ENCODE results near the gene TRAPPC2L. TPM values are rescaled to one million over a fixed set of nuclear protein-coding genes. Genes with fewer than 3 reads are reported as not detected.
A peak's percentile ranks its signal among the peaks of the same experiment; 100 is the strongest.

TRAPPC2L gene
- total RNA-seq, 6 experiments from 2014 or later, result 58.0 to 75.9 (median 65.6) TPM

DNA sequence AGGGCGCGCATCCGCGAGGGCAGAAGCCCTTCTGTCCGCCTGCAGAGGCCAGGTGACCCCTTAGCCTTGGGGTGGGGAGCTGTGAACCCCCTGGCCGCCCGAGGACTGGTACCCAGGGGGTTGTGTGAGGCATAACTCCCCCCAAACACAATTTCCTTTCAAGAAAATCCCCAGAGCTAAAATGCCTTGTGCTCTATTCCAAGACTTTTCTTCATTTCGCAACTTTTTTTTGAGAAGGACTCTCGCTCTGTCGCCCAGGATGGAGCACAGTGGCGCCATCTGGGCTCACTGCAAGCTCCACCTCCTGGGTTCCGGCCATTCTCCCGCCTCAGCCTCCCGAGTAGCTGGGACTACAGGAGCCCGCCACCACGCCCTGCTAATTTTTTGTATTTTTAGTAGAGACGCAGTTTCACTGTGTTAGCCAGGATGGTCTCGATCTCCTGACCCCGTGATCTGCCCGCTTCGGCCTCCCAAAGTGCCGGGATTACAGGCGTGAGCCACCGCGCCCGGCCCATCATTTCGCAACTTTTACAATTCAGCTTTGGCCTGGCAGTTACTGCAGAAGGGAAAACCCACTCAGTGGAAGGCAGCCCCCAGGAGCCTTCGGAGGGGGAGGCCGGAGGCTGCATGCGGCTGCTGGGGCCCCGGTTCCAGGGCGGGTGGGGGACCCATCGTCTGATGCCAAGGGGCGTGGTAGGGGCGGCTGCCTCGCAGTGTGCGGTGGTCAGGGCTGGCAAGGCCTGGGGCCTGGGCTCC, 44.2 kb upstream of the TRAPPC2L start:
- peak overlapping the region; percentile 74 for H3K27ac Mint-ChIP-seq
- DNase-seq, result peak; percentile 37
- peaks cover 20% of the 10 kb centered on the region for H3K4me1 Mint-ChIP-seq (ENCODE audit: low read depth)
- peak overlapping the region; percentile 82 for H3K4me3 Mint-ChIP-seq
- H3K36me3 Mint-ChIP-seq (ENCODE audit: low read depth), result no peaks in the 10 kb centered on the region; the same call in 1 of the 2 replicates
- no peaks in the 10 kb centered on the region for H3K9me3 Mint-ChIP-seq
- peaks cover 7% of the 10 kb centered on the region for H3K27me3 Mint-ChIP-seq (ENCODE audit: insufficient read depth)
- TF ChIP-seq, protein P1, sequence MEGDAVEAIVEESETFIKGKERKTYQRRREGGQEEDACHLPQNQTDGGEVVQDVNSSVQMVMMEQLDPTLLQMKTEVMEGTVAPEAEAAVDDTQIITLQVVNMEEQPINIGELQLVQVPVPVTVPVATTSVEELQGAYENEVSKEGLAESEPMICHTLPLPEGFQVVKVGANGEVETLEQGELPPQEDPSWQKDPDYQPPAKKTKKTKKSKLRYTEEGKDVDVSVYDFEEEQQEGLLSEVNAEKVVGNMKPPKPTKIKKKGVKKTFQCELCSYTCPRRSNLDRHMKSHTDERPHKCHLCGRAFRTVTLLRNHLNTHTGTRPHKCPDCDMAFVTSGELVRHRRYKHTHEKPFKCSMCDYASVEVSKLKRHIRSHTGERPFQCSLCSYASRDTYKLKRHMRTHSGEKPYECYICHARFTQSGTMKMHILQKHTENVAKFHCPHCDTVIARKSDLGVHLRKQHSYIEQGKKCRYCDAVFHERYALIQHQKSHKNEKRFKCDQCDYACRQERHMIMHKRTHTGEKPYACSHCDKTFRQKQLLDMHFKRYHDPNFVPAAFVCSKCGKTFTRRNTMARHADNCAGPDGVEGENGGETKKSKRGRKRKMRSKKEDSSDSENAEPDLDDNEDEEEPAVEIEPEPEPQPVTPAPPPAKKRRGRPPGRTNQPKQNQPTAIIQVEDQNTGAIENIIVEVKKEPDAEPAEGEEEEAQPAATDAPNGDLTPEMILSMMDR (IDR thresholded peaks at IDR 0.05), result peak; percentile 29; the same call in 1 of the 2 replicates

DNA sequence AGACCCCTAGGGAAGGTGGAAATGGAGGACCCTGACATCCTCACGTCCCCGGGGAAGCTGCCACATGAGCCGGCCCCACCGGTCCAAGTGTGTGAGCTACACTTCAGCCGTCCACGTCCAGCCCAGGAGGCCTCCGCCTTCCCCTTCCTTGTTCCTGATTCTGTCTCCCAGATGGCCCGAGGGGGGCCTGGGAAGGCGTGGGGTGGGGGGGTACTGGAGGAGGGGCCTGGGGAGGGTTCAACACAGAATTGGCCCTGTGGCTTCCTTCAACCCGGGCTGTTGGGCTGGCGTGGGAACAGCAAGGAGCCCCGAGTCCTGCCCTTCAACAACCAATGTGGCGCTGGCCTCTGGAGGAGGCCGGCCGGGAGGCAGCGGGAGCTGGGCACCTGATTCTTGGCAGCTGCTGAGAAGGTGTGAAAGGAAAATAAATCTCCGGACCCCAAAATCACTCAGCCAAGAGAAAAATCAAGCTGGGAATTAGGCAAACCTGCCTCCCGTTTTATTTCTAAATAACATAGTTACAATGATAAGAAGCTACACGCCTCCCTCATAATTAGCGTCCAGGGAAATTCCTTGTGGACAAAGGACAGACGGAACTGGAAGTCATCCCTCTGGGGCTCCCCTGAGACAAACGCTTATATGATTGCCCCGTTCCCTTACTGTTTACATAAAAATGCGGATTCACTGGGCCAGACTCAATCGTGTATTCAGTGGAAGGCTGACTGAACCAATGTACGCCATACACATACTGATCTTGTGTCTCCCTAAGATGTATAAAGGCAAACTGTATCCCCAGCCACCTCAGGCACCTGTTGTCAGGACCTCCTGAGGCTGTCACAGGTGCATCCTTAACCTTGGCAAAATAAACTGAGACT, 43.4 kb upstream of the TRAPPC2L start:
- no peaks in the 10 kb centered on the region; the same call in 1 of the 2 replicates for H3K36me3 Mint-ChIP-seq (ENCODE audit: low read depth)
- H3K27me3 Mint-ChIP-seq (ENCODE audit: insufficient read depth), result peaks cover 7% of the 10 kb centered on the region
- TF ChIP-seq, protein P1 (IDR thresholded peaks at IDR 0.05), result no peak
- no peak for DNase-seq
- peaks cover 20% of the 10 kb centered on the region for H3K4me1 Mint-ChIP-seq (ENCODE audit: low read depth)
- H3K4me3 Mint-ChIP-seq, result no peak overlapping the region
- no peak overlapping the region for H3K27ac Mint-ChIP-seq
- H3K9me3 Mint-ChIP-seq, result no peaks in the 10 kb centered on the region

DNA sequence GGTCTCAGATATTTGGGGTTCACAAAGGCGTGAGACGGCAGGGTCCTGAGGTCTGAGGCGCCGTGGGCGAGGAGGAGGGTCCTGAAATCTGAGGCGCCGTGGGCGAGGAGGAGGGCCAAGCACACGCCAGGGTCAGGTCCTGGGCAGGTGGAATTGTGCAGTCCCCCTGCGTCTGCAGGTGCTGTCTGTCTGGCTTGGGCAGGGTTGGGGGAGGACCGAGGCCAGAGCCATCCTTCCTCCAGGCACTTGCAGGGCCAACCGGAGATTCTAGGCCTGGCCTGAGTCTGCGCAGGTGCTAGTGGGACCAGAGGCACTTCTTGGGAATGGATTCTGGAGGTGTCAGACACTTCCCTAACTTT, 42.8 kb upstream of the TRAPPC2L start:
- Mint-ChIP-seq H3K27me3 (ENCODE audit: insufficient read depth) (peaks cover 7% of the 10 kb centered on the region), H3K4me3 (no peak overlapping the region), H3K9me3 (no peaks in the 10 kb centered on the region), H3K36me3 (ENCODE audit: low read depth) (no peaks in the 10 kb centered on the region; the same call in 1 of the 2 replicates), H3K4me1 (ENCODE audit: low read depth) (peaks cover 16% of the 10 kb centered on the region), H3K27ac (no peak overlapping the region)
- TF ChIP-seq, protein P1 (IDR thresholded peaks at IDR 0.05), result no peak
- no peak for DNase-seq

DNA sequence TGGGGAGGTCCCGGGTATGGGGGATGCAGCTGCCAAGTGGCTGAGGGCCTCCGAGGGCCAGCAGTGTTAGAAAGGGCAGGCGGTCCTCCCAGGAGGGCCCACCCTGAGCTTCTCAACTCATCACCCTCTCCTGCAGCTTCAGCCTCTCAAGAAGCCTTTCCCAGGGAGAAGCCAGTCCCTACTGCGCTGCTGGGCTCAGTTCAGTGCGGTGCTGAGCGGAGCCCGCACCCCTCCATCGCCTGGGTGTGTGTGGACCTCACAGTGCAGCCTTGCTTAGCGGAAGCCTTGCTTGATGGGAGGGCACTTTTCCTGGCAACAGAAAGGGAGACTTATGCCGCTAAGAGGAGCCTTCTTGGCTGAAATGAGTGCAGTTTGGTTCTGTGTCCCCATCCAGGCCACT, 41.7 kb upstream of the TRAPPC2L start:
- no peak for DNase-seq
- no peaks in the 10 kb centered on the region; the same call in 1 of the 2 replicates for H3K36me3 Mint-ChIP-seq (ENCODE audit: low read depth)
- H3K27me3 Mint-ChIP-seq (ENCODE audit: insufficient read depth), result peaks cover 4% of the 10 kb centered on the region
- H3K4me1 Mint-ChIP-seq (ENCODE audit: low read depth), result peaks cover 6% of the 10 kb centered on the region
- H3K9me3 Mint-ChIP-seq, result no peaks in the 10 kb centered on the region
- H3K27ac Mint-ChIP-seq, result no peak overlapping the region
- no peak overlapping the region for H3K4me3 Mint-ChIP-seq
- TF ChIP-seq, protein P1 (IDR thresholded peaks at IDR 0.05), result no peak

DNA sequence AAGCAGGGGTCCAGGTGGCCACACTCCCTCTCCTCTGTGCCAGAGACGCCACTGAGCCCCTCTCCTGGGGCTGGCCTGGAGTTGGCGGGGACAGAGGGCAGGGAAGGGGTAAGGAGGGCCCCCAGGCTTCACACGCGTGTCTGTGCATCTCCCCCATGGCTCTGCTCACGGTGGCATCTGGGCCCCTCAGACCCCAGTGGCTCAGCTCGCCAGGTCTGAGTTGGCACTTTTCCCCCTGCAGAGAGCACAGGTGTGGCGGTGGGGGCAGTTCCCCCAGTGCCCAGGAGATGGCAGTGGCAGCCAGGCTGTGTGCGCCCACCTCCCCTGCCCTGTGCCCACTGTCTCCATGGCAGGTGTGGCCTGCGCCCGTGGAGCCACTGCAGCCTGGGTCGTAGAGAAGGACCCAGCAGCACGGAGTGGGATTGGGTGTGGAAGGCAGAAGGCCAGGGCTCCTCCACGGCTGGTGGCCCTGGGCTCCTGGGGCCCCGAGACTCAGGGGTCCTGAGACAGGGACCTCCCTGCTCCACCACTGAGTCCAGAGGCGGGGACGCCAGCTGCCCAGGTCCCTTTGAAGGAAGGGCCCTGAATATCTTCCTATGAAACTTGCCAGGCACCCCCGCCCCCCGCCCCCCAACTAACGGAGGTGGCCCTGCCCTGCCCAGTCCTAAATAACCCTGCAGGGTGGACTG, 40.9 kb upstream of the TRAPPC2L start:
- Mint-ChIP-seq H3K4me3 (no peak overlapping the region), H3K36me3 (ENCODE audit: low read depth) (no peaks in the 10 kb centered on the region), H3K27ac (no peak overlapping the region), H3K9me3 (no peaks in the 10 kb centered on the region), H3K4me1 (ENCODE audit: low read depth) (0 out of 2 replicates have a peak, but pooled peaks cover under 1% of the 10 kb centered on the region), H3K27me3 (ENCODE audit: insufficient read depth) (peaks cover 4% of the 10 kb centered on the region)
- TF ChIP-seq, protein P1 (IDR thresholded peaks at IDR 0.05), result peak; percentile 84
- DNase-seq, result no peak
